Skin epidermis (tissue), 12 donors: ENCODE data around the gene VWCE.

Experiments
- H3K27ac ChIP-seq, 21 experiments: fragments of 200-600 bp; sonication (generic) in 11 of 21; one replicate each; pipeline ENCODE4 v1.5.0; 2020; ENCODE audit warnings: mild to moderate bottlenecking in 3 of 21, inconsistent platforms in 2 of 21, moderate library complexity in 2 of 21
- H3K4me3 ChIP-seq, 7 experiments: fragments of 200-600 bp; sonication (generic) in 2 of 7; one replicate each; pipeline ENCODE4 v1.5.0; 2020; ENCODE audit warnings: inconsistent platforms in 2 of 7, mild to moderate bottlenecking in 2 of 7, moderate library complexity in 1 of 7

The VWCE gene

GRCh38 chr11:61294717-61295595 lies at the start of gene VWCE:
TSS of gene VWCE (minus strand) at chr11:61295316. CDS start at chr11:61295037, 279 bp downstream.
- H3K4me3 ChIP-seq = peak within 1 kb of the TSS; percentile 35 to 56 (median 50)
- peak within 1 kb of the TSS in 18 of 21 experiments; percentile 1 to 85 (median 64) for H3K27ac ChIP-seq

GRCh38 chr11:61343792-61344745 lies 49.0 kb upstream of the VWCE start:
- H3K4me3 ChIP-seq = no peak overlapping the region

GRCh38 chr11:61342207-61342803 lies 47.2 kb upstream of the VWCE start:
- no peak overlapping the region for H3K27ac ChIP-seq
- no peak overlapping the region for H3K4me3 ChIP-seq

More at GRCh38 chr11:61343792-61344745, 49.0 kb upstream of the VWCE start:
- H3K27ac ChIP-seq = peak overlapping the region in 6 of 21 experiments; percentile 8 to 77 (median 69)

- Histone ChIP-seq H3K27ac (no peak overlapping the region), H3K4me3 (no peak overlapping the region)
Observed at GRCh38 chr11:61341706-61342105, 46.6 kb upstream of the VWCE start.

- Histone ChIP-seq H3K4me3 (no peak overlapping the region), H3K27ac (no peak overlapping the region)
Observed at GRCh38 chr11:61340979-61341378, 45.9 kb upstream of the VWCE start.

GRCh38 chr11:61339490-61339878 lies 44.4 kb upstream of the VWCE start:
- Histone ChIP-seq H3K27ac (no peak overlapping the region), H3K4me3 (no peak overlapping the region)

- Histone ChIP-seq H3K27ac (no peak overlapping the region), H3K4me3 (no peak overlapping the region)
Observed at GRCh38 chr11:61338783-61339489, 43.8 kb upstream of the VWCE start.

- Histone ChIP-seq H3K4me3 (no peak overlapping the region), H3K27ac (no peak overlapping the region)
Observed at GRCh38 chr11:61337706-61338470, 42.8 kb upstream of the VWCE start.

- H3K4me3 ChIP-seq = no peak overlapping the region
- H3K27ac ChIP-seq = peak overlapping the region in 13 of 21 experiments; percentile 5 to 96 (median 52)
Observed at GRCh38 chr11:61336171-61336935, 41.2 kb upstream of the VWCE start.

- peak overlapping the region in 7 of 21 experiments; percentile 5 to 96 (median 23) for H3K27ac ChIP-seq
- no peak overlapping the region for H3K4me3 ChIP-seq
Observed at GRCh38 chr11:61335355-61335710, 40.2 kb upstream of the VWCE start.

GRCh38 chr11:61334434-61335354 lies 39.6 kb upstream of the VWCE start:
- Histone ChIP-seq H3K27ac (peak overlapping the region in 8 of 21 experiments; percentile 16 to 99 (median 74)), H3K4me3 (no peak overlapping the region)

- peak overlapping the region; percentile 27 to 99 (median 95) for H3K27ac ChIP-seq
- H3K4me3 ChIP-seq = peak overlapping the region; percentile 69 to 96 (median 89)
Observed at GRCh38 chr11:61333550-61334433, 38.7 kb upstream of the VWCE start.

GRCh38 chr11:61332797-61333549 lies 37.9 kb upstream of the VWCE start, which contains the start of the genes DDB1 and TKFC:
TSS of gene DDB1 (minus strand) at chr11:61333105. CDS start at chr11:61332968, 137 bp downstream.
TSS of gene TKFC (plus strand) at chr11:61333228. CDS start at chr11:61334729, 1,501 bp downstream.
- Histone ChIP-seq H3K4me3 (peak within 1 kb of the TSS; percentile 69 to 96 (median 89)), H3K27ac (peak within 1 kb of the TSS; percentile 79 to 99 (median 95))

- peak overlapping the region; percentile 79 to 99 (median 95) for H3K27ac ChIP-seq
- H3K4me3 ChIP-seq = peak overlapping the region; percentile 69 to 96 (median 89)
Observed at GRCh38 chr11:61332281-61332796, 37.2 kb upstream of the VWCE start.
